GM12865 (cell line): ENCODE measurements around the gene COG7.

Experiments
- DNase-seq: peaks from one replicate; pipeline ENCODE4 v3.0.0; 2010; ENCODE audit warnings: low read depth
- H3K4me3 ChIP-seq: 2 replicates; pipeline ENCODE4 v1.5.1; 2011; ENCODE audit warnings: mild to moderate bottlenecking, low read depth, low read length, control low read depth
- TF ChIP-seq, protein P1 (sequence below): IDR thresholded peaks from 2 replicates; pipeline ENCODE4 v1.5.1; 2011; ENCODE audit warnings: low read length, control low read depth, low read depth, inconsistent platforms; ENCODE audit not compliant: insufficient read depth; ENCODE audit errors: missing control alignments

Gene COG7

DNA sequence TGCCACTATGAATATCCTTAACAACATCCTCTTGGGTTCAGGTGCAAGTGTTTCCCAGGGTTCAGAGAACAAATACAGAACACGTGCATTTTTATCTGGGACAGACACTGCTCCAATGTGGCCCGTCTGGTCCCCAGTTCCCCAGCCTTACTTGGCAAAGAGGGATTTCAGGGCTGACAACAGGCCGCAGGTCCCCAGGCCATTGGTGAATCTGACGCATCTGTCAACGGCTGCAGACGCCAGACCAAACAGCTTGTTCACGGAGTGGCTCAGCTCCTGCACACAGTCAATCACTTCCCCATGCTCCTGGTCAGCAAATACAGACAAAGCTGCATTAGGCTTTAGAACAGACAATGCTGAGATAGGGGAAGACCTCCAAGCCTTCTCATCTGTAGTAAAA lies 36.2 kb downstream of the COG7 start:
- DNase-seq = no peak
- TF ChIP-seq, protein P1, sequence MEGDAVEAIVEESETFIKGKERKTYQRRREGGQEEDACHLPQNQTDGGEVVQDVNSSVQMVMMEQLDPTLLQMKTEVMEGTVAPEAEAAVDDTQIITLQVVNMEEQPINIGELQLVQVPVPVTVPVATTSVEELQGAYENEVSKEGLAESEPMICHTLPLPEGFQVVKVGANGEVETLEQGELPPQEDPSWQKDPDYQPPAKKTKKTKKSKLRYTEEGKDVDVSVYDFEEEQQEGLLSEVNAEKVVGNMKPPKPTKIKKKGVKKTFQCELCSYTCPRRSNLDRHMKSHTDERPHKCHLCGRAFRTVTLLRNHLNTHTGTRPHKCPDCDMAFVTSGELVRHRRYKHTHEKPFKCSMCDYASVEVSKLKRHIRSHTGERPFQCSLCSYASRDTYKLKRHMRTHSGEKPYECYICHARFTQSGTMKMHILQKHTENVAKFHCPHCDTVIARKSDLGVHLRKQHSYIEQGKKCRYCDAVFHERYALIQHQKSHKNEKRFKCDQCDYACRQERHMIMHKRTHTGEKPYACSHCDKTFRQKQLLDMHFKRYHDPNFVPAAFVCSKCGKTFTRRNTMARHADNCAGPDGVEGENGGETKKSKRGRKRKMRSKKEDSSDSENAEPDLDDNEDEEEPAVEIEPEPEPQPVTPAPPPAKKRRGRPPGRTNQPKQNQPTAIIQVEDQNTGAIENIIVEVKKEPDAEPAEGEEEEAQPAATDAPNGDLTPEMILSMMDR = no peak
- no peak overlapping the region for H3K4me3 ChIP-seq

DNA sequence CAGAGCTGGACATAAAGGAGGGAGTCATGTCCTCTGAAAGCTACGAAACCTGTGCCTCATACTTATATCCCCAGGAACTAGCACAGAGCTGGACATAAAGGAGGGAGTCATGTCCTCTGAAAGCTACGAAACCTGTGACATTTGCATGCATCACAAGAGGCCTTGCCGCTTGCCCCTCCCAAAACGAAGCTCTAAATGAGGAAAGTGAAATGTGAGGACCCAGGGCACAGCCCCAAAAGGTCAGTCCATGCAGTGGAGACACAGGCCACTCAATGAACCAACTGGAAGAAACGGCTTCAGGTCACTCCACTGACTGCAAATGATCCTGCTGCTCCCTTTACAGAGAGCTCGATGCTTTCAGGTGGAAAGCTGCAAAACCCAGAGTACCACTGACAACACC lies 38.3 kb downstream of the COG7 start:
- no peak for DNase-seq
- TF ChIP-seq, protein P1 = no peak
- no peak overlapping the region for H3K4me3 ChIP-seq

DNA sequence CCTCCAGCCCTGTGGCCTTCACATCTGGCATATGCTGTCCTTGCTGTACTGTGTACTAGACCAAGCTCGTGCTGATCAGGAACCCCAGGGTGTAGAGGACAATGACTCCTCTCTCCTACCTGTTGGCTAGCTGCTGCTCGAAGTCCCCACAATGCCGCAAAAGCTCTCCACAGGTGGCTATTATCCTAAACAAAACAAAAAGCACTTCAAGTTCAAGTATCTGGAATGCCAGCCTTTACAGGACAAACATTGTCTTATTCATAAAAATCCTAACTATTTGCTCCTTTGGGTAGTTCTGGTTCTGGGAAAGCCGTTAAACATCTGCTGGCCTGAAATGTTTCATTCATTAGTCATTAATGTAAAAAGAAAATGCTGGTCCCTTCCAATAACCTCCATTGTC lies 42.8 kb downstream of the COG7 start:
- TF ChIP-seq, protein P1 = no peak
- H3K4me3 ChIP-seq = no peak overlapping the region
- DNase-seq = no peak

DNA sequence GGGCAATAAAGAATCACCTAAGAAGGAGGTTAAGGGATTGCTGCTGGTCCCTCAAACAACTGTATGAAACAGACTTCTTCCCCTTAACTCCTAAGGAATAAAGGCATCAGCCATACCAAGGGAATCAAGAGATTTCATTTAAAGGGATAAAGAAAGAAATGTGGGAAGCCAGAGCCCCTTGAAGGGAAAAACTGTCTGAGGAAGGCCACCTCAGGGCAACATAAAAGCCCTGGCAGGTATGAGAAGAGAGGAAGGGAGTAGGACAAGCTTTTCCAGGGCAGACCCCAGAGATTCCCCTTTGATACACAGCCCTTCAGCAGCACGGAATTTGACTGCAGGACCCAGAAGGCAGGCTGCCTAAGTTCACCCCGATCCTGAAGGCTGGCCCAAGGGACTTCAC lies 43.5 kb downstream of the COG7 start:
- no peak for DNase-seq
- TF ChIP-seq, protein P1 = no peak
- H3K4me3 ChIP-seq = no peak overlapping the region

DNA sequence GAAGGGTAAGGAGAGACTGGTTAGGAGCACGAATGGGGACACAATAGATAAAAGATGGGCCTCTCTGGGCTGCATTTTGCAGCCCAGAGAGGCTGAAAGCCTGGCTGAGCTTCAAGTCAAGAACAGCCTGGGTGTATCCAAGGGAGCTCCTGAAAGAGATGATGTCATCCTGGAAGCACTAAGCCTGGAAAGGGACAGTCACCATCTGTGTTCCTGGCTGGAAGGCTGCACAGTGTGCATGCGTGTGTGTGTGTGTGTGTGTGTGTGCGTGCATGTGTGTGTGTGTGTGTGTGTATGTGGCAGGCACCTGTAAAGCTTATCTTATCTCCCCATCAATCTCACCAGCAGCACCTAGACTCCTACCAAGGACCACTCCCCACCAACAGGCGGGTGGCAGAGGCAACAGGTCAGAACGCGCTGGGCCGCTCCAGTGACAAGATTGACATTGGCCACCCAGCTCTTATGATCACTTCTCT lies 44.1 kb downstream of the COG7 start:
- TF ChIP-seq, protein P1 = no peak

DNA sequence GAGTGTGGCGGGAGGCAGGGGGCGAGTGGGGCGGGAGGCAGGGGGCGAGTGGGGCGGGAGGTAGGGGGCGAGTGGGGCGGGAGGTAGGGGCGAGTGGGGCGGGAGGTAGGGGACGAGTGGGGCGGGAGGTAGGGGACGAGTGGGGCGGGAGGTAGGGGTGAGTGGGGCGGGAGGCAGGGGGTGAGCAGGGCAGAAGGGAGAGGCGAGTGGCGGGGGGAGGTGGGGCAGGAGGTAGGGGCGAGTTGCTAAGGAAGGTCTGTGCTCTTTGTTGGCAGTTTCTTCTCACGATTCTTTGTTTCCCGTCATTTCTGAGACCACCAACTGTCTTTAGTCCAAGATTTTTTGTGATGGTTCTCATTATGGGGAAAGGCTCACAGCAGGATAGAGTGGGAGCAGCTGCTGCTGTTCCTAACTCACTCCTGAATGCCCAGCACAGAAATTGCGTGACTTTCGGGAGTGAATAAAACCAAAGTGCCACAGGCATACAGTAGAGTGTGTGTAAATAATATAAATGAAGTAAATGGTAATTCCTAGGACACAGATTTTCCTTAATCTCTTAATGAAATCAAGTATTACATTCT lies 44.7 kb downstream of the COG7 start:
- DNase-seq = no peak
- TF ChIP-seq, protein P1 = no peak
- no peak overlapping the region for H3K4me3 ChIP-seq

More for the DNA sequence above, 44.1 kb downstream of the COG7 start:
- no peak for DNase-seq
- H3K4me3 ChIP-seq = no peak overlapping the region
